Measurements from ENCODE around the gene SMIM1.

DNA sequence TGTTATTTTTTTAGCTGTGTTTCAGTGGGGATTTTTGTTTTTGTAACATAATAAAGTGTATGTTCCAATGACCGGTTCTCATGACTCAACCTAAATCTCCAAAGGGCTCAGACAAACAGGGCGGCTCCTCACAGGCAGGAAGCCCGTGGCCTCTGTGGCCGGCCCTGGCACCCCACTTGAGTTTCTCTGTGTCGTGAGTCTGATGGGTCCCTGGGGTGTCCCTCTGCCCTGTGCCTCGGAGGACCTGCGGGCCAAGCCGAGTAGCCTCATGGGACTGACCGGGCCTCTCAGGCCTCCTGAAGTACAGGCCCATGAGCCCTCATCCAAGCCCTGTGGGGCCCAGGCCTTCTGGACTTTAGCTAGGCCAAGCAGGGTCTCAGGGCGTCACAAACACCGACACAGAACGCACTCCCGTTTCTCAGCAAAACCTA, 36.4 kb upstream of the SMIM1 start:
- TF ChIP-seq POLR2A (IDR thresholded peaks at IDR 0.05; ENCODE audit: low read length) (no peak), GATA1 (IDR thresholded peaks at IDR 0.05; ENCODE audit: low read depth, low read length) (no peak)
